ENCODE measurements around the gene ABCC3.

GRCh38 chr17:50605429-50605828 lies 29.3 kb upstream of the ABCC3 start:
- TF ChIP-seq CTCF (conservative IDR thresholded peaks at IDR 0.05 in 1 of 2, IDR thresholded peaks at IDR 0.05 in 1 of 2; ENCODE audit: low read depth in 1 of 2, low read length in 2 of 2) (no peak), EZH2 (IDR thresholded peaks at IDR 0.05; ENCODE audit: low read length, missing control alignments) (no peak)
